Neural cell (in vitro differentiated cells): ENCODE results near the gene TMEM19. TPM values are rescaled to one million over a fixed set of nuclear protein-coding genes. Genes with fewer than 3 reads are reported as not detected.

Source experiments
- H2AFZ ChIP-seq: fragments of 200-600, 300-800 bp; sonication (generic), shearing (Covaris generic); 2 replicates; pipeline ENCODE4 v1.6.0; 2014; ENCODE audit warnings: low read depth, mild to moderate bottlenecking, antibody characterized with exemption, low read length, moderate library complexity
- H3F3A ChIP-seq: fragments of 200-600 bp; shearing (Covaris generic); 2 replicates; pipeline ENCODE4 v1.6.1; 2016; ENCODE audit warnings: mild to moderate bottlenecking, moderate library complexity, mixed read lengths, antibody characterized with exemption, low read length; ENCODE audit not compliant: insufficient read depth, poor library complexity, severe bottlenecking
- H3K27ac ChIP-seq: fragments of 200-600, 300-800 bp; sonication (generic), shearing (Covaris generic); 2 replicates; pipeline ENCODE4 v1.5.1; 2014; ENCODE audit warnings: mild to moderate bottlenecking, low read length, moderate library complexity
- H3K27me3 ChIP-seq: fragments of 300-800, 200-600 bp; sonication (generic), shearing (Covaris generic); 2 replicates; pipeline ENCODE4 v1.6.0; 2014; ENCODE audit warnings: mild to moderate bottlenecking, low read depth, low read length, moderate library complexity; ENCODE audit not compliant: insufficient read depth
- H3K36me3 ChIP-seq: fragments of 300-800, 200-600 bp; sonication (generic), shearing (Covaris generic); 2 replicates; pipeline ENCODE4 v1.5.1; 2014; ENCODE audit warnings: mild to moderate bottlenecking, antibody characterized with exemption, low read length, moderate library complexity; ENCODE audit not compliant: insufficient read depth
- H3K4me2 ChIP-seq: fragments of 300-800, 200-600 bp; sonication (generic), shearing (Covaris generic); 2 replicates; pipeline ENCODE4 v1.6.0; 2014; ENCODE audit warnings: mild to moderate bottlenecking, low read length
- H3K4me3 ChIP-seq: fragments of 300-800, 200-600 bp; sonication (generic), shearing (Covaris generic); 2 replicates; pipeline ENCODE4 v1.5.1; 2014; ENCODE audit warnings: mild to moderate bottlenecking, low read length, moderate library complexity
- H3K79me2 ChIP-seq: fragments of 200-600 bp; shearing (Covaris generic); replicated peaks from 2 replicates; pipeline ENCODE4 v1.6.0; 2014; ENCODE audit warnings: mild to moderate bottlenecking, low read length, moderate library complexity; ENCODE audit not compliant: insufficient read depth
- H3K9ac ChIP-seq: fragments of 300-800, 200-600 bp; sonication (generic), shearing (Covaris generic); 2 replicates; pipeline ENCODE4 v1.6.1; 2016; ENCODE audit warnings: mild to moderate bottlenecking, low read length, mixed read lengths
- H3K9me2 ChIP-seq: fragments of 200-600 bp; shearing (Covaris generic); 2 replicates; pipeline ENCODE4 v1.6.1; 2016; ENCODE audit warnings: mild to moderate bottlenecking, low read length, mixed read lengths; ENCODE audit not compliant: insufficient read depth
- H3K9me3 ChIP-seq: fragments of 200-600, 300-800 bp; sonication (generic), shearing (Covaris generic); 2 replicates; pipeline ENCODE4 v1.6.1; 2016; ENCODE audit warnings: mild to moderate bottlenecking, mixed run types, low read length, moderate library complexity, mixed read lengths
- H4K20me1 ChIP-seq: fragments of 200-600 bp; shearing (Covaris generic); 2 replicates; pipeline ENCODE4 v1.6.1; 2016; ENCODE audit warnings: mild to moderate bottlenecking, mixed run types; ENCODE audit not compliant: insufficient read depth
- EP300 ChIP-seq: fragments of 450-650 bp; conservative IDR thresholded peaks from 2 replicates; pipeline ENCODE4 v1.6.1; 2014; ENCODE audit warnings: antibody characterized with exemption, mild to moderate bottlenecking, moderate library complexity; ENCODE audit not compliant: poor library complexity, severe bottlenecking
- EZH2 ChIP-seq: fragments of 200-600, 300-800 bp; shearing (Covaris generic), sonication (generic); IDR thresholded peaks from 2 replicates; pipeline ENCODE4 v1.6.1; 2014; ENCODE audit warnings: antibody characterized with exemption, low read length, borderline replicate concordance, mild to moderate bottlenecking; ENCODE audit not compliant: insufficient read depth, poor library complexity, severe bottlenecking
- MXI1 ChIP-seq: fragments of 450-650 bp; conservative IDR thresholded peaks from 2 replicates; pipeline ENCODE4 v1.6.1; 2014; ENCODE audit warnings: antibody characterized with exemption, mild to moderate bottlenecking; ENCODE audit not compliant: poor library complexity, severe bottlenecking
- POLR2AphosphoS5 ChIP-seq: IDR thresholded peaks from 2 replicates; pipeline ENCODE4 v1.6.1; 2012
- RAD21 ChIP-seq: fragments of 450-650 bp; conservative IDR thresholded peaks from 2 replicates; pipeline ENCODE4 v1.6.1; 2014; ENCODE audit warnings: antibody characterized with exemption, mild to moderate bottlenecking, moderate library complexity
- REST ChIP-seq: IDR thresholded peaks from 2 replicates; pipeline ENCODE4 v1.6.1; 2012; ENCODE audit warnings: borderline replicate concordance
- SMC3 ChIP-seq: fragments of 450-650 bp; conservative IDR thresholded peaks from 2 replicates; pipeline ENCODE4 v1.6.1; 2014; ENCODE audit warnings: antibody characterized with exemption, mild to moderate bottlenecking, moderate library complexity; ENCODE audit not compliant: poor library complexity
- TAF1 ChIP-seq: IDR thresholded peaks from 2 replicates; pipeline ENCODE4 v1.6.1; 2012; ENCODE audit warnings: low read depth
- polyA plus RNA-seq: library from polyadenylated mRNA; depleted of rRNA; stranded (reverse); fragments of >200 nt; gene quantifications from 2 replicates; pipeline ENCODE4 v1.2.3, GENCODE V29; 2014
- TF ChIP-seq, protein P1 (sequence below): fragments of 450-650 bp; IDR thresholded peaks from 2 replicates; pipeline ENCODE4 v1.5.1; 2014; ENCODE audit warnings: antibody characterized with exemption, mild to moderate bottlenecking, moderate library complexity; ENCODE audit not compliant: poor library complexity, severe bottlenecking

Gene TMEM19
- polyA plus RNA-seq, 1 donor from 2014 or later, result 24.2 TPM

DNA sequence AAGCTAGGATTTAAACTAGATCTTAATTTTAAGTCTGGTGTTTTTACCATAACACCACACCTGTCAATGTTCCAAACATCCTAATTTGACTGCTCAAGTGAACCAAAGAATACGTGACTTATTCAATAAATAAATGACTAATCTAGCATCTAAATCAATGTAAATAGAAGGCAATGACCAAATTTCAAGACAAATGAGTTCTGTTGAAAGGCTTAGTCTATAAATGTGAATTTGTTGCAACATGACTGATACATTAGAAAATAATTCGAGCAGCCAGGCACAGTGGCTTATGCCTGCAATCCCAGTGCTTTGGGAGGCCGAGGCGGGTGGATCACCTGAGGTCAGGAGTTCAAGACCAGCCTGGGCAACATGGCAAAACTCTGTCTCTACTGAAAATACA is 37.3 kb upstream of the TMEM19 start:
- Histone ChIP-seq H3K36me3 (peaks cover 10% of the 10 kb centered on the region), H3K9me3 (no peaks in the 10 kb centered on the region), H3K4me3 (no peak overlapping the region), H3K27ac (no peak overlapping the region), H4K20me1 (no peaks in the 10 kb centered on the region), H3F3A (no peaks in the 10 kb centered on the region), H3K9ac (no peak overlapping the region), H2AFZ (no peak overlapping the region), H3K79me2 (peaks cover 17% of the 10 kb centered on the region), H3K9me2 (no peaks in the 10 kb centered on the region), H3K27me3 (no peaks in the 10 kb centered on the region), H3K4me2 (no peak overlapping the region)
- TF ChIP-seq REST (no peak), MXI1 (no peak), TAF1 (no peak), RAD21 (no peak), SMC3 (no peak), EZH2 (no peak), EP300 (no peak), POLR2AphosphoS5 (no peak)
- TF ChIP-seq, protein P1, sequence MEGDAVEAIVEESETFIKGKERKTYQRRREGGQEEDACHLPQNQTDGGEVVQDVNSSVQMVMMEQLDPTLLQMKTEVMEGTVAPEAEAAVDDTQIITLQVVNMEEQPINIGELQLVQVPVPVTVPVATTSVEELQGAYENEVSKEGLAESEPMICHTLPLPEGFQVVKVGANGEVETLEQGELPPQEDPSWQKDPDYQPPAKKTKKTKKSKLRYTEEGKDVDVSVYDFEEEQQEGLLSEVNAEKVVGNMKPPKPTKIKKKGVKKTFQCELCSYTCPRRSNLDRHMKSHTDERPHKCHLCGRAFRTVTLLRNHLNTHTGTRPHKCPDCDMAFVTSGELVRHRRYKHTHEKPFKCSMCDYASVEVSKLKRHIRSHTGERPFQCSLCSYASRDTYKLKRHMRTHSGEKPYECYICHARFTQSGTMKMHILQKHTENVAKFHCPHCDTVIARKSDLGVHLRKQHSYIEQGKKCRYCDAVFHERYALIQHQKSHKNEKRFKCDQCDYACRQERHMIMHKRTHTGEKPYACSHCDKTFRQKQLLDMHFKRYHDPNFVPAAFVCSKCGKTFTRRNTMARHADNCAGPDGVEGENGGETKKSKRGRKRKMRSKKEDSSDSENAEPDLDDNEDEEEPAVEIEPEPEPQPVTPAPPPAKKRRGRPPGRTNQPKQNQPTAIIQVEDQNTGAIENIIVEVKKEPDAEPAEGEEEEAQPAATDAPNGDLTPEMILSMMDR, result no peak

DNA sequence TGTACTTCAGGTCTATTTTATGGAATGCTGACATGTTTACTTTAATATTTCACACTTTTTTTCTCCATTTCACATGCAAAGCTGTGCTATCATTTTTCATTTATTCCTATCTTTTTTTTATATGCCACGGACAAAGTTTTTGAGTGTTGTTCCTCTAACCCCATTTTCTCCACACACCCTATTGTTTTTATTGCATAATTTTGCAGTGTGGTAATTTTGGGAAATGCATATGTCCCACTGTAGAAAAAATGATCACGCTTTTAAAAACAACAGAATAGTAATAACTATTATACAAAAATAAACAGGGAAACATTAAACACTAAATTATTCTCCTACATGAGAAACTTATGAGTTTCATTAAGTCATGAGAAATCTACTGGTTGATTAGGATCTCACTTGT is 36.5 kb upstream of the TMEM19 start:
- no peaks in the 10 kb centered on the region for H4K20me1 ChIP-seq
- H3K79me2 ChIP-seq, result peaks cover 24% of the 10 kb centered on the region
- no peak overlapping the region for H3K4me2 ChIP-seq
- no peak overlapping the region for H3K27ac ChIP-seq
- H3K9ac ChIP-seq, result no peak overlapping the region
- no peaks in the 10 kb centered on the region for H3F3A ChIP-seq
- no peaks in the 10 kb centered on the region for H3K27me3 ChIP-seq
- no peak overlapping the region for H2AFZ ChIP-seq
- no peaks in the 10 kb centered on the region for H3K9me2 ChIP-seq
- TF ChIP-seq EP300 (no peak), MXI1 (no peak), TAF1 (no peak), EZH2 (no peak), RAD21 (no peak), REST (no peak), POLR2AphosphoS5 (no peak), SMC3 (no peak)
- TF ChIP-seq, protein P1, result no peak
- no peak overlapping the region for H3K4me3 ChIP-seq
- no peaks in the 10 kb centered on the region for H3K9me3 ChIP-seq
- H3K36me3 ChIP-seq, result peaks cover 10% of the 10 kb centered on the region
